Measurements from ENCODE around the gene ZNF695. TPM values are rescaled to one million over a fixed set of nuclear protein-coding genes. Genes with fewer than 3 reads are reported as not detected.

The ZNF695 gene
- total RNA-seq, 4 donors from 2014 or later = 0.53 to 5.8 (median 0.94) TPM; not detected in 1

- Histone ChIP-seq H3K4me1 (no peaks in the 10 kb centered on the region), H3K27ac (no peak overlapping the region), H3K4me3 (no peak overlapping the region), H3K27me3 (no peaks in the 10 kb centered on the region), H3K9me3 (peaks cover 0 to 74% (median 16%) of the 10 kb centered on the region in 4 donors), H3K36me3 (no peaks in the 10 kb centered on the region)
- DNase-seq = no peak
- TF ChIP-seq CTCF (IDR thresholded peaks at IDR 0.05) (no peak), POLR2A (IDR thresholded peaks at IDR 0.05) (no peak)
Measured at GRCh38 chr1:246989901-246990300, 18.0 kb downstream of the ZNF695 start.

- H3K4me1 ChIP-seq = no peaks in the 10 kb centered on the region
- no peak for TF ChIP-seq POLR2A (IDR thresholded peaks at IDR 0.05)
- TF ChIP-seq CTCF (IDR thresholded peaks at IDR 0.05) = no peak
- H3K27ac ChIP-seq = no peak overlapping the region
- H3K36me3 ChIP-seq = no peaks in the 10 kb centered on the region
- no peak overlapping the region for H3K4me3 ChIP-seq
- peaks cover 0 to 80% (median 19%) of the 10 kb centered on the region in 4 donors for H3K9me3 ChIP-seq
- no peaks in the 10 kb centered on the region for H3K27me3 ChIP-seq
- DNase-seq = no peak
Measured at GRCh38 chr1:246988316-246988715, 19.5 kb downstream of the ZNF695 start.

GRCh38 chr1:246987083-246987690 is 20.7 kb downstream of the ZNF695 start:
- no peak overlapping the region for H3K27ac ChIP-seq
- H3K4me3 ChIP-seq = no peak overlapping the region
- no peaks in the 10 kb centered on the region for H3K27me3 ChIP-seq
- TF ChIP-seq POLR2A (IDR thresholded peaks at IDR 0.05) (no peak), CTCF (IDR thresholded peaks at IDR 0.05) (no peak)
- no peaks in the 10 kb centered on the region for H3K36me3 ChIP-seq
- no peaks in the 10 kb centered on the region for H3K4me1 ChIP-seq
- peaks cover 0 to 78% (median 19%) of the 10 kb centered on the region in 4 donors for H3K9me3 ChIP-seq
- DNase-seq = no peak

- Histone ChIP-seq H3K9me3 (peaks cover 0 to 20% (median 6%) of the 10 kb centered on the region in 4 donors), H3K27me3 (no peaks in the 10 kb centered on the region), H3K36me3 (no peaks in the 10 kb centered on the region), H3K27ac (no peak overlapping the region), H3K4me3 (no peak overlapping the region), H3K4me1 (no peaks in the 10 kb centered on the region)
- no peak for DNase-seq
- TF ChIP-seq CTCF (IDR thresholded peaks at IDR 0.05) (no peak), POLR2A (IDR thresholded peaks at IDR 0.05) (no peak)
Measured at GRCh38 chr1:246978785-246979184, 29.1 kb downstream of the ZNF695 start.

GRCh38 chr1:246978281-246978680 is 29.6 kb downstream of the ZNF695 start:
- DNase-seq = no peak
- no peak overlapping the region for H3K27ac ChIP-seq
- no peaks in the 10 kb centered on the region for H3K36me3 ChIP-seq
- no peaks in the 10 kb centered on the region for H3K27me3 ChIP-seq
- H3K4me3 ChIP-seq = no peak overlapping the region
- peaks cover 0 to 15% (median 3%) of the 10 kb centered on the region in 4 donors for H3K9me3 ChIP-seq
- no peaks in the 10 kb centered on the region for H3K4me1 ChIP-seq
- TF ChIP-seq POLR2A (IDR thresholded peaks at IDR 0.05) = no peak
- TF ChIP-seq CTCF (IDR thresholded peaks at IDR 0.05) = no peak
